Adrenal gland (tissue), 12 donors: ENCODE measurements around the gene KLKB1. TPM values are rescaled to one million over a fixed set of nuclear protein-coding genes. Genes with fewer than 3 reads are reported as not detected.
"Not testable (repeated sequence)": the region's sequence is repeated elsewhere in the genome, so short reads cannot be mapped to it uniquely, and the experiment has no call there.

ENCODE experiments used
- DNase-seq, 7 donors: peaks; one replicate each; pipeline ENCODE4 v3.0.0-alpha.2; 2019 to 2020
- H3K27ac ChIP-seq, 5 donors: fragments of 200-600 bp; sonication (generic) in 4 of 5; 1 replicate in 3 of 5; 2 replicates in 2 of 5; pipeline versions ENCODE4 v1.5.1 to v1.8.0; 2016 to 2020; ENCODE audit warnings: mild to moderate bottlenecking in 1 of 5
- H3K27me3 ChIP-seq: fragments of 200-600 bp; 2 replicates; pipeline ENCODE4 v1.8.0; 2021
- H3K36me3 ChIP-seq, 2 donors: fragments of 200-600 bp; replicated peaks in 1 of 2; 1 replicate in 1 of 2; 2 replicates in 1 of 2; pipeline versions ENCODE4 v1.5.1 to v1.8.0; 2018 to 2022
- H3K4me1 ChIP-seq, 2 donors: fragments of 200-600 bp; replicated peaks in 1 of 2; 1 replicate in 1 of 2; 2 replicates in 1 of 2; pipeline versions ENCODE4 v1.5.1 to v1.8.0; 2018 to 2021
- H3K4me3 ChIP-seq, 4 donors: fragments of 200-600 bp; sonication (generic) in 3 of 4; one replicate each; pipeline ENCODE4 v1.5.1; 2016 to 2018
- H3K9me3 ChIP-seq, 3 donors: fragments of 200-600 bp; sonication (generic) in 1 of 3; replicated peaks in 1 of 3; 1 replicate in 2 of 3; 2 replicates in 1 of 3; pipeline versions ENCODE4 v1.5.1 to v1.8.0; 2016 to 2021
- CTCF ChIP-seq, 6 experiments: fragments of 450-650 bp in 4 of 6; fragments of 200-600 bp in 2 of 6; sonication (generic) in 1 of 6; IDR thresholded peaks; 1 replicate in 5 of 6; 2 replicates in 1 of 6; pipeline versions ENCODE4 v1.5.1 to v1.8.0; 2016 to 2021; ENCODE audit warnings: antibody characterized with exemption in 6 of 6, mild to moderate bottlenecking in 2 of 6, moderate library complexity in 1 of 6
- POLR2A ChIP-seq, 2 donors: fragments of 450-650 bp; IDR thresholded peaks; one replicate each; pipeline ENCODE4 v1.6.1; 2017; ENCODE audit warnings: antibody characterized with exemption in 2 of 2, mild to moderate bottlenecking in 2 of 2, moderate library complexity in 1 of 2
- WGBS, 4 donors: extraction: QIAGEN DNeasy Blood & Tissue Kit in 2 of 4; methylation state at CpG; one replicate each; pipeline versions ENCODE4 v1.1.5 to v1.1.7; 2013 to 2017; 5-methylcytosine and 5-hydroxymethylcytosine counted together
- intact Hi-C, 2 donors: fragments of 100-400 bp; cut with DNase I; formaldehyde crosslinking; loops; one replicate each; pipeline versions ENCODE4 v1.14.1 to v1.15.0; 2022 to 2023
- polyA plus RNA-seq, 3 donors: library from polyadenylated mRNA; stranded (reverse); fragments of 200-250 nt in 2 of 3; fragments of 350-450 nt in 1 of 3; fragmentation: Illumina TruSeq in 1 of 3; extraction: RNeasy Lipid Tissue Mini Kit (QIAGEN cat#74804) in 1 of 3; gene quantifications; one replicate each; pipeline ENCODE4 v1.2.3, GENCODE V29; 2013 to 2014
- total RNA-seq, 9 donors: library from RNA; depleted of rRNA in 4 of 9; stranded (reverse); fragments of >200 nt in 4 of 9; fragments of 120-200 nt in 1 of 9; fragmentation: NEBNext Ultra II Directional in 1 of 9; extraction: Animal tissue kit (Norgen Biotek cat#: 25700) in 1 of 9; gene quantifications; one replicate each; pipeline versions ENCODE4 v1.1.0 to v1.2.4, GENCODE V29; 2013 to 2023
- donor health status: healthy with polysubstance abuse.
- donor health status: Bipolar disorder and iron deficiency.
- donor health status: DM: yes; HTN: yes; CAD: no.
- donor health status: DM: no; HTN: no; CAD: no.
- donor health status: DM: no; HTN: no; CAD: no.
- donor health status: DM: yes; HTN: yes; CAD: no.

KLKB1 gene
- total and polyA plus RNA-seq, 12 donors, result 0.35 to 5.9 (median 0.80) TPM

GRCh38 chr4:186243331-186243730, 16.0 kb downstream of the KLKB1 start:
- H3K27ac ChIP-seq, result no peak overlapping the region
- H3K4me3 ChIP-seq, result no peak overlapping the region
- intact Hi-C loops, result no loop called here
- no peak for DNase-seq
- no peaks in the 10 kb centered on the region for H3K27me3 ChIP-seq
- no peaks in the 10 kb centered on the region for H3K4me1 ChIP-seq
- TF ChIP-seq POLR2A (IDR thresholded peaks at IDR 0.05) (no peak), CTCF (IDR thresholded peaks at IDR 0.05) (no peak)
- no peaks in the 10 kb centered on the region for H3K36me3 ChIP-seq
- 78 to 90% (median 85%) methylated on average over 2 of the region's 2 CpGs for WGBS, 4 donors
- no peaks in the 10 kb centered on the region for H3K9me3 ChIP-seq

DNA sequence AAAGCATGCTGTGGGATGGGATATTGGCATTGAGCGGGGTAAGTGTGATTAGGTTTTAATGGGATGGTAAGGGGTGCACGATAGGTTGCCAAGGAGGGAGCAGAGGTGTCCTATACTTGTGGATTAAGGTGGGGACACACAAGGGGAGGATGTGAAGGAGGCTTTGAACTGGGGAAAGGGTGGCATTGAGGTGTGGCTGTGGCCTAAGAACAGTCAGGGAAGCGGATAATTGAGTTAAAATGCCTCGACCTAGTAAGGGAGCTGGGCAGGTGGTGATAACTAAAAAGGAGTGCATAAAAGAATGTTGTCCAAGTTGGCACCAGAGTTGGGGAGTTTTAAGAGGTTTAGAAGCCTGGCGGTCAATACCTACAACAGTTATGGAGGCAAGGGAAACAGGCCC, 17.5 kb downstream of the KLKB1 start:
- Histone ChIP-seq H3K9me3 (no peaks in the 10 kb centered on the region), H3K4me1 (no peaks in the 10 kb centered on the region), H3K27ac (no peak overlapping the region), H3K36me3 (no peaks in the 10 kb centered on the region), H3K27me3 (no peaks in the 10 kb centered on the region), H3K4me3 (no peak overlapping the region)
- 83 to 93% (median 90%) methylated on average over 5 of the region's 5 CpGs for WGBS, 4 donors
- DNase-seq, result no peak
- no peak for TF ChIP-seq CTCF (IDR thresholded peaks at IDR 0.05)
- TF ChIP-seq POLR2A (IDR thresholded peaks at IDR 0.05), result no peak
- intact Hi-C loops, result no loop called here

DNA sequence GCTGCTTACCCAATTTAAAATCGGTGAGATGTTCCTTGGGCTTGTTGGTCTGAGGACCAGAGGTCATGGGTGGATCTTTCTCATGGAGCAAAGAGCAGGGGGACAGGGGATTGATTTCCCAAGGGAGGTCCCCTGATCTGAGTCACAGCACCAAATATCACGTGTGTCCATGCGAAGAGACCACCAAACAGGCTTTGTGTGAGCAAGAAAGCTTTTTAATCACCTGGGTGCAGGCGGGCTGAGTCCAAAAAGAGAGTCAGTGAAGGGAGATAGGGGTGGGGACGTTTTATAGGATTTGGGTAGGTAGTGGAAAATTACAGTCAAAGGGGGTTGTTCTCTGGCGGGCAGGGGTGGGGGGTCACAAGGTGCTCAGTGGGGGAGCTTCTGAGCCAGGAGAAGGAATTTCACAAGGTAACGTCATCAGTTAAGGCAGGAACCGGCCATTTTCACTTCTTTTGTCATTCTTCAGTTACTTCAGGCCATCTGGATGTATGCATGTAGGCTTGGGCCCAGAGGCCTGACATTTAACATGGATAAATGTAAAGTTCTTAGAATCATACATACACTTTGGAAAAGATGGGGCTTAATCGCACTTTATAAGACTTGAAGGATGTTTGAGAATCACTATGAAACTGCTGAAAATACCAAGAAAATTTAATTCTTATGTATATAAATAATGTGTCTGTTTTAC, 19.9 kb downstream of the KLKB1 start:
- H3K9me3 ChIP-seq, intact Hi-C loops, H3K4me3 ChIP-seq, DNase-seq, H3K27ac ChIP-seq, H3K36me3 ChIP-seq, H3K27me3 ChIP-seq, H3K4me1 ChIP-seq: not testable (repeated sequence)
- WGBS, 4 donors, result 83 to 92% (median 89%) methylated on average over 9 of the region's 9 CpGs

- H3K27me3 ChIP-seq, result no peaks in the 10 kb centered on the region
- no peaks in the 10 kb centered on the region for H3K36me3 ChIP-seq
- 71 to 91% (median 85%) methylated on average over 1 of the region's 1 CpG for WGBS, 4 donors
- TF ChIP-seq POLR2A (IDR thresholded peaks at IDR 0.05) (no peak), CTCF (IDR thresholded peaks at IDR 0.05) (no peak)
- no peak for DNase-seq
- no peaks in the 10 kb centered on the region for H3K4me1 ChIP-seq
- H3K9me3 ChIP-seq, result no peaks in the 10 kb centered on the region
- no peak overlapping the region for H3K27ac ChIP-seq
- intact Hi-C loops, result no loop called here
- no peak overlapping the region for H3K4me3 ChIP-seq
Observed at GRCh38 chr4:186248643-186249042, 21.3 kb downstream of the KLKB1 start.
